Kidney (tissue), 14 donors: Measurements from ENCODE around the gene OSBPL2. TPM values are rescaled to one million over a fixed set of nuclear protein-coding genes. Genes with fewer than 3 reads are reported as not detected.

Source experiments
- DNase-seq, 5 donors: peaks; one replicate each; pipeline ENCODE4 v3.0.0-alpha.2; 2013 to 2020
- FAIRE-seq: peaks from 2 replicates; lab custom pipeline; 2012; peaks lifted over from hg19 to GRCh38; lab: Jason Lieb, UNC
- H3K27ac ChIP-seq, 2 donors: one replicate each; pipeline ENCODE4 v1.7.0; 2013; ENCODE audit warnings: low read depth in 2 of 2, low read length in 2 of 2, inconsistent platforms in 1 of 2
- H3K27me3 ChIP-seq: one replicate; pipeline ENCODE4 v1.7.1; 2013; ENCODE audit warnings: low read length, inconsistent platforms; ENCODE audit not compliant: control insufficient read depth, insufficient read depth
- H3K36me3 ChIP-seq, 3 donors: one replicate each; pipeline versions ENCODE4 v1.7.0 to v1.7.1; 2013; ENCODE audit warnings: low read length in 3 of 3, control low read depth in 1 of 3, inconsistent platforms in 1 of 3; ENCODE audit not compliant: insufficient read depth in 3 of 3, control insufficient read depth in 2 of 3
- H3K4me1 ChIP-seq, 3 donors: one replicate each; pipeline versions ENCODE4 v1.7.0 to v1.7.1; 2013; ENCODE audit warnings: low read length in 3 of 3, inconsistent platforms in 1 of 3, low read depth in 1 of 3; ENCODE audit not compliant: control insufficient read depth in 2 of 3, insufficient read depth in 2 of 3
- H3K4me3 ChIP-seq, 3 donors: one replicate each; pipeline versions ENCODE4 v1.7.0 to v1.8.1; 2013; ENCODE audit warnings: low read length in 3 of 3, control low read depth in 1 of 3, inconsistent platforms in 1 of 3
- H3K9ac ChIP-seq, 3 donors: one replicate each; pipeline versions ENCODE4 v1.7.0 to v1.7.1; 2013; ENCODE audit warnings: low read length in 3 of 3, control low read depth in 1 of 3, inconsistent platforms in 1 of 3
- H3K9me3 ChIP-seq, 3 donors: one replicate each; pipeline versions ENCODE4 v1.7.0 to v1.7.1; 2013; ENCODE audit warnings: low read length in 3 of 3, control low read depth in 1 of 3, inconsistent platforms in 1 of 3; ENCODE audit not compliant: control insufficient read depth in 2 of 3, insufficient read depth in 1 of 3
- CTCF ChIP-seq: IDR thresholded peaks from 3 replicates; pipeline ENCODE4 v1.5.1; 2012; ENCODE audit warnings: mild to moderate bottlenecking, moderate library complexity, borderline replicate concordance; ENCODE audit not compliant: insufficient read depth; ENCODE audit errors: extremely low read depth
- intact Hi-C: fragments of 100-400 bp; cut with DNase I; formaldehyde crosslinking; loops from one replicate; pipeline ENCODE4 v1.11.1; 2022
- polyA plus RNA-seq: library from polyadenylated mRNA; stranded (reverse); fragments of 350-450 nt; fragmentation: Illumina TruSeq; extraction: RNeasy Lipid Tissue Mini Kit (QIAGEN cat#74804); gene quantifications from one replicate; pipeline ENCODE4 v1.2.3, GENCODE V29; 2014; ENCODE audit warnings: low read depth, low replicate concordance; ENCODE audit not compliant: insufficient read depth
- total RNA-seq: library from RNA; stranded (reverse); fragmentation: NEBNext Ultra II Directional; extraction: Animal tissue kit (Norgen Biotek cat#: 25700); gene quantifications from one replicate; pipeline ENCODE4 v1.2.1, GENCODE V29; 2021
- donor health status: control.
- donor health status: control.
- donor health status: control.
- donor health status: control.
- donor health status: control.
- donor health status: DM: yes; HTN: yes; CAD: no.
- donor health status: Normal renal cell carcinoma (clear cell type).

Gene OSBPL2
- total and polyA plus RNA-seq, 2 donors from 2014 or later, result 20.4 to 57.1 TPM

GRCh38 chr20:62318400-62319345, 80.4 kb downstream of the OSBPL2 start:
- intact Hi-C loops, result no loop called here
- DNase-seq, result no peak
- Histone ChIP-seq H3K9ac (no peak overlapping the region), H3K9me3 (no peaks in the 10 kb centered on the region), H3K4me1 (no peaks in the 10 kb centered on the region), H3K4me3 (no peak overlapping the region), H3K27ac (no peak overlapping the region), H3K36me3 (peaks cover 0 to 33% (median 11%) of the 10 kb centered on the region in 3 donors), H3K27me3 (no peaks in the 10 kb centered on the region)
- no peak for FAIRE-seq
- TF ChIP-seq CTCF, result no peak

- Histone ChIP-seq H3K9ac (no peak overlapping the region), H3K9me3 (no peaks in the 10 kb centered on the region), H3K36me3 (peaks cover 0 to 35% (median 12%) of the 10 kb centered on the region in 3 donors), H3K27ac (no peak overlapping the region), H3K4me3 (no peak overlapping the region), H3K27me3 (no peaks in the 10 kb centered on the region), H3K4me1 (no peaks in the 10 kb centered on the region)
- no peak for TF ChIP-seq CTCF
- no peak for FAIRE-seq
- no peak for DNase-seq
- intact Hi-C loops, result no loop called here
Measured at GRCh38 chr20:62319346-62319909, 81.1 kb downstream of the OSBPL2 start.

DNA sequence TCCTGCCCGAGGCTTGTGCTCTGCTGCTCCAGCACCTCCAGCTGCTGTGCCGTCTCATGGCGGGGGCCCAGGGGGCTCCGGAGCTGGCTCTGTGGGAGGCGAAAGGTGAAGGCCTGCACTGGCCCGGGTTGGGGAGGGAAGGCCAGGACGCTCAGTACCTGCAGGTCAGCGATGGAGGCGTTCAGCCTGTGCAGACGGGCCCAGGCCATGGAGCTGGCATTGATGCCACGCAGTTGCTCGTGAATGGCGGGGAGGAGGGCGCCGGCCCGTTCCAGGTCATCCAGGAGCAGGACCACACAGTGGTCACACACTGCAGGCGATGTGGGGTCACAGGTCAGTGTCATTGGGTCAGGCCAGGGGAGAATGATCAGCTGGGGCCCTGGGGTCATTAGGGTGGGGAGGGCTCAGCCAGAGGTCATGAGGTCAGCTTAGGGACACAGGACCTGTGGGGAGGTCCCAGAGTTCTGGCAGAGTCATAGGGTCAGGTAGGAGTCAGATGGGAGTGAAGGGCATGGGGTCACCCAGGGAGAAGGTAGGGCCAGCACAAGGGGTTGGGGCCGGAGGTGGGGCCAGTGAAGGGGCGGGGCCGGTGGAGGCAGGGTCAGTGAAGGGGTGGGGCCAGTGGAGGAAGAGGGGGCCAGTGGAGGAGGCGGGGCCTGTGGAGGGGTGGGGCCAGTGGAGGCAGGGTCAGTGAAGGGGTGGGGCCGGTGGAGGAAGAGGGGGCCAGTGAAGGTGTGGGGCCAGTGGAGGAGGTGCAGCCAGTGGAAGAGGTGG, 82.4 kb downstream of the OSBPL2 start:
- no peak overlapping the region for H3K27ac ChIP-seq
- no peaks in the 10 kb centered on the region for H3K9me3 ChIP-seq
- FAIRE-seq (no peak), DNase-seq (peak in 1 of 5 donors; percentile 76)
- no peak overlapping the region for H3K4me3 ChIP-seq
- intact Hi-C loops, result no loop called here
- H3K9ac ChIP-seq, result no peak overlapping the region
- TF ChIP-seq CTCF, result no peak
- peaks cover 0 to 33% (median 17%) of the 10 kb centered on the region in 3 donors for H3K36me3 ChIP-seq
- no peaks in the 10 kb centered on the region for H3K27me3 ChIP-seq
- no peaks in the 10 kb centered on the region for H3K4me1 ChIP-seq
